HL-60/S4 (cell line): ENCODE results near the gene FBXO10.
"Not testable (repeated sequence)": the region's sequence is repeated elsewhere in the genome, so short reads cannot be mapped to it uniquely, and the experiment has no call there.

ENCODE experiments used
- in situ Hi-C: fragments of 300-500 bp; cut with MboI; formaldehyde crosslinking; loops from 2 replicates; pipeline ENCODE4 v1.14.3; 2022; ENCODE audit warnings: low sequenced_read_pairs

The FBXO10 gene

GRCh38 chr9:37515620-37516258 lies 60.4 kb downstream of the FBXO10 start:
- in situ Hi-C loops = no loop called here

DNA sequence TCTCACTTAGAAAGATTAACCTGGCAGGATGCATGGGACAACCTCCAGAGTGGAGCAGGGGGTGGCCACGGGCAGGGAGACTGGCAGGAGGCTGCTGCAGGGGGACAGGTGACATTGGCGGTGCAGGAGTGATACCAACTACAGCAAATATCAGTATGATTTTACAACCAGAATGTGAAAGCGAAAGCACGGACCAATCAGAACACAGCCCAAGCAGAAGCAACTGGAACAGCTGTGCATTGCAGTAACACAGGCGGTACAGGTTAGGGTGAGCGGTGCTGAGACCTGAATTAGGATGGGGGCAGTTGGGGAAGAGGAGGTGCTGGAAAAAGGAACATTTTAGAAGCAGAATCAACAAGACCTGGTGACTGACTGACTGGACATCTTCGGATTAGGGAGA lies 61.2 kb downstream of the FBXO10 start:
- in situ Hi-C loops = no loop called here

GRCh38 chr9:37514415-37514814 lies 61.8 kb downstream of the FBXO10 start:
- in situ Hi-C loops = not testable (repeated sequence)

DNA sequence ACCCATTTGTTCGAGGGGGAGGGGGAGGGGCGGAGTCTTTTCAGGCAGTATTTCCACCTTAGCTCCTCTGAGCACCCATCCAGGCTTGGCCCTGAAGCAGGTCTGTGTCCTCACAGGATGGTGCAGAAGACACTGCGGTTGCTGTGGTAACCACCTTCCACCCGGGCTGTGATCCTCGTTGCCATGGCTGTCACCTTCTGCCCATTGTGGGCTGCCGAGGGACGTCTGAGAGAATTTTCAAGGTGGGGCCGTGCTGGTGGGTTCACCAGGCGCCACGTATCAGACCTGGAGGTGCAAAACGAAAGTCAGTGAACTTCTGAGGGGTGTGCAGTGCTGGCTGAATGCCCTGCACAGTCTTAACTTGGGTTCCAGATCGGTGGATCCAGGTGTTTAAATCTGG lies 63.7 kb downstream of the FBXO10 start:
- in situ Hi-C loops = no loop called here

GRCh38 chr9:37511016-37512010 lies 64.9 kb downstream of the FBXO10 start:
- in situ Hi-C loops = no loop called here

DNA sequence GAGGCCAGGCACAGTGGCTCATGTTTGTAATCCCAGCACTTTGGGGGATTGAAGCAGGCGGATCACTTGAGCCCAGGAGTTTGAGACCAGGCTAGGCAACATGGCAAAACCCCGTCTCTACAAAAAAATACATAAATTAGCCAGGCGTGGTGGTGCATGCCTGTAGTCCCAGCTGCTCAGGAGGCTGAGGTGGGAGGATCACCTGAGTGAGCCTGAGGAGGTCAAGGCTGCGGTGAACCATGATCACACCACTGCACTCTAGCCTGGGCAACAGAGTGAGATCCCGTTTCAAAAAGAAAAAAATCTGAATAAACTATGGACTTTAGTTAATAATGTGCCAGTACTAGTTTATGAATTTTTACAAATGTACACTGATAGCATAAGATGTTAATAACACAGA lies 66.1 kb downstream of the FBXO10 start:
- in situ Hi-C loops = not testable (repeated sequence)

DNA sequence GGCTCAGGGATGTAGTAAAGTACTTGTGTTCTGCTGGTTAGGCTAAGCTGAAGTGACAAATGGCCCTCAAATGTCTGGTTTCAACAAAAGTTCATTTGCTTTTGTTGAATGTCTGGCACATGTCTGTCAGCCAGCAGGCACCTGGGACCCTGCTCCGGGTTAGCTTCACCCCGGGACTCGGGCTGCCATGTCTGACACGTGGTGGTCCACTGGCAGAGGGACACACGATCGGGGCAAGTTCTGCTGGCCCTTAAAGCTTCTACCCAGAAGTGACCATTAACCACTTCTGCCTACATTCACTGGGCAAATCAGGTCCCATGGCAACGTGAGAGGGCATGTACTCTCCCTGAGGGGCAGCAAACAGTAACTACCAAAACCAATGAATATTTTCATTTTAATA lies 66.6 kb downstream of the FBXO10 start:
- in situ Hi-C loops = no loop called here

GRCh38 chr9:37508834-37509206 lies 67.4 kb downstream of the FBXO10 start:
- in situ Hi-C loops = no loop called here

DNA sequence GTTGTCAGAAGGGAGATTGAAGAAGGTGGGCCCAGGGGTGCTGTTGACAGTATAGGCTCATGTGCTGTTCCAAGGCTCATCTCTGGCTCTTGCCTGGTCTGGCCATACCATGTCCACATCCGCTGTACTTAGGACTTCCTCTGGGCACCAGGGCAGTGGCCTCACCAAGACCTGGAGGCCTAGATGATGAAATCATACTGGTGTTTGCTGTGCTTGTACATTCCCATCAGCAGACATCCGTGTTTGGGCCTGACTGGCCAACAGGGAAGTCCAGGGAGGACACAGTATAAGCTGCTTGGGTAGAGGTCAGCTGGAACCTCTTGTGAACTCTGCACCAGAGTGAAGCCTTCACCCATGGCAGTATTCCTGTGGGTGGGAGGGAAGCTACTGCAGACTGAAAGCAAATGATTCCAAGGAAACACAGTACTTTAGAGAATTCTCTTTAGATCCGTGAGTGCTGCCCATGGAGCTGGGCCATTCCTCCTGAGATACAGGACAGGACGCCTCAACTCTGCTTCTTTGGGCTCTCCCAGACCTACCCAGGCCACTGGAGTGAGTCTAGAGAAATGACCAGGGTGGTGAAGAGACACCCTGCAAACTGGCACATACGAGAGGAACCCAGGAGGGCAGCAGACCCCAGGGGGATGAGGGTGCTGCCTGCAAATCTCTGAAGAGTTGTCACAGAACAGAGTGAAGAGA lies 67.9 kb downstream of the FBXO10 start:
- in situ Hi-C loops = no loop called here

- in situ Hi-C loops = no loop called here
These were observed 68.5 kb downstream of the FBXO10 start for GRCh38 chr9:37507566-37508134.

DNA sequence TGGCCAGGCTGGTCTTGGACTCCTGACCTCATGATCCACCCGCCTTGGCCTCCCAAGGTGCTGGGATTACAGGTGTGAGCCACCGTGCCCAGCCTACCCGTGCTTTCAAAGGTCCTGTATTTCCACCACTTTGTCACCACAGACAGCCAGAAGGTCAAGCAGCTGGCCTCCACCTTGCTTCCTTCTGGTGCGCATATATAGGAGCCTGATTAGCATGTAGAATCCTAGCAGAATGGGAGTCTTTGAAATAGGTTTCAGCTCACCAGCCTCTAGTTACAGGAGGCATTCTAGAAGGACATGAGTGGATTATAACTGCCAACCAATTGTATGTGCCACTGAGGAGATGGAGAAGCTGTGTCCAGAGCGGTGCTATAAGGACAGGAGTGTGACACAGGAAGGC lies 71.6 kb downstream of the FBXO10 start:
- in situ Hi-C loops = no loop called here

GRCh38 chr9:37503736-37504135 lies 72.4 kb downstream of the FBXO10 start:
- in situ Hi-C loops = no loop called here

DNA sequence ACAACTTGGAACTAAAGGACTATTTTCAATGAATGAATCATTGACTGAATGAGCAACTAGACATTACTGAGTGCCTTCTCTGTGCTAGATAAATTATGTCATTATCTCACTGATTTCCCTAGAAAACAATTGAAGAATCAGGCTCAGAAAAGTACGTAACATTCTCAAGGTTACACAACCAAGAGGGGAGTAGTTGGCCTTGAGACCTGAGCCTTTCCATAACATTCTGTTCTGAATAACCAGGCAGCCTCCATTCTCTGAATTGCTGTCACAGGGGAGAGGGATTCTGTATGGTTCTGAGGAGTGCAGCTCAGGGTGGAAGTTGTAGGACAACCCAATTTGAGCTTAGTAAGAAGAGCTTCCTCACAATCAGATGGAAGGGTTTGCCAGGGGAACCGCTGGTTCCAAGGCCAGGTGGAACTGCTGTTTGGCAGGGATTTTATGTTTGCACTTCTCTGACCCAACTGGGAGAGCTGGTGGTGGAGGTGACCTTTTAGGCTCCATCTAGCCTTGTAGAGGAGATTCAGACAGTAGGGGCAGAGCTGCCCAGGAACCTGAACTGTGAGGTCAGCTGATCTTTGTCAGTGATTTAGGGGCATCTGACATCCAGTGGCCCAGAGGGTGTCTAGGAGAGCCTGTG lies 74.1 kb downstream of the FBXO10 start:
- in situ Hi-C loops = no loop called here

GRCh38 chr9:37499297-37499696 lies 76.9 kb downstream of the FBXO10 start:
- in situ Hi-C loops = loop anchor here (25.0 kb wide), 2 partner anchors 363 to 863 kb away; no protein-coding TSS in a partner anchor

- in situ Hi-C loops = loop anchor here (25.0 kb wide), 2 partner anchors 364 to 864 kb away; no protein-coding TSS in a partner anchor
These were observed 77.7 kb downstream of the FBXO10 start for GRCh38 chr9:37498457-37498856.

GRCh38 chr9:37497320-37497719 lies 78.9 kb downstream of the FBXO10 start:
- in situ Hi-C loops = loop anchor here (25.0 kb wide), 2 partner anchors 365 to 865 kb away; no protein-coding TSS in a partner anchor

- in situ Hi-C loops = loop anchor here (25.0 kb wide), 2 partner anchors 366 to 866 kb away; no protein-coding TSS in a partner anchor
These were observed 80.2 kb downstream of the FBXO10 start for GRCh38 chr9:37496020-37496419.

DNA sequence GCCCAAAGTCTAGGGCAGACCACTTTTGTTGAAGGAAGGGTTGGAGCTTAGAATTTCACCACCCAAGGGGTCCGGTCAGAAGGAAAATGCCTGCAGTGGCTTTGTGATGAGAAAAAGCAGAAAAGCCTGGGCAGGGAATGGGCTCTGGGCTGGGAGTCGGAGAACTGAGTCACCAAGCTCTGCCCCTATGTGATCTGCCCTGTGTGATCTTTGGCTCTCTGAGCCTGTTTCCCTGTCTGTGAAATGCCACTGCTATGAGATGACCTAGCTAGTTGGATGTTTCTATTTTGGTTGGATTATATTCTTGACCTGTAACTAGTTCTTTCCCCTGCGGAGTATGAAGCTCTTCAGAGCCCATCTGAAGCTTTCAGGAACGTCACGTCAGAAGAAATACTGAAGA lies 80.6 kb downstream of the FBXO10 start:
- in situ Hi-C loops = loop anchor here (25.0 kb wide), 2 partner anchors 367 to 867 kb away; no protein-coding TSS in a partner anchor

DNA sequence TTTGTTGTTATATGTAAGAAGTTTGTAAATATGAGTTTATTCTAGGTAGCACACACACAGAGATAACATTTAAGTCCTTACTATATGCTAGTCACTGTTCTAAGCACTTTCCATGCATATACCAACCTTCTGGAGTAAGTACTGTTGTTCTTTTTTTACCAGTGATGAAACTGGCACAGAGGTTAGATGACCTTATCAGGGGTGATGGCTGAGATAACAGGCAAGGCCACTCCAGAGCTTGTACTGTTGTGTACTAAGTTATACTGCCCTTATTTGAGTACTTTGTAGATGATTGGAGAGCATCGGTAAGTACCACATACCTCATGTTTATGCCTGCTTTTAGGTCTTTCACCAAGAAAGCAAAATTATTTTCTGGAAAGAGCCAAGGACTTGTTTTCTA lies 84.2 kb downstream of the FBXO10 start:
- in situ Hi-C loops = loop anchor here (25.0 kb wide), 2 partner anchors 370 to 870 kb away; no protein-coding TSS in a partner anchor
